GM19438 (cell line): ENCODE measurements around the gene P3H4.
"Not testable (repeated sequence)": the region's sequence is repeated elsewhere in the genome, so short reads cannot be mapped to it uniquely, and the experiment has no call there.

ENCODE experiments used
- ATAC-seq: cut with Tn5 transposase; IDR thresholded peaks from one replicate; pipeline ENCODE4 v1.9.1; 2021; ENCODE audit warnings: low read depth; ENCODE audit not compliant: unreplicated experiment

P3H4 gene

GRCh38 chr17:41811549-41812380 lies at the start of gene P3H4:
Gene P3H4, minus strand, starts transcription at chr17:41811949. Its CDS starts 34 bp downstream, at chr17:41811915.
- ATAC-seq = peak; percentile 70

GRCh38 chr17:41860254-41860931 lies 48.6 kb upstream of the P3H4 start:
- no peak for ATAC-seq

- not testable (repeated sequence) for ATAC-seq
Observed at GRCh38 chr17:41851382-41851781, 39.6 kb upstream of the P3H4 start.

GRCh38 chr17:41849251-41849990 lies 37.7 kb upstream of the P3H4 start:
- no peak for ATAC-seq

- ATAC-seq = no peak
Observed at GRCh38 chr17:41848788-41849187, 37.0 kb upstream of the P3H4 start.

GRCh38 chr17:41844971-41845370 lies 33.2 kb upstream of the P3H4 start:
- no peak for ATAC-seq

GRCh38 chr17:41840781-41841180 lies 29.0 kb upstream of the P3H4 start:
- not testable (repeated sequence) for ATAC-seq

GRCh38 chr17:41839448-41839847 lies 27.7 kb upstream of the P3H4 start:
- ATAC-seq = not testable (repeated sequence)

- ATAC-seq = no peak
Observed at GRCh38 chr17:41837761-41838538, 26.2 kb upstream of the P3H4 start, which contains the start of gene KLHL10. Gene KLHL10, plus strand, starts transcription at chr17:41837825. Its CDS starts 108 bp downstream, at chr17:41837933.

GRCh38 chr17:41836550-41837196 lies 24.9 kb upstream of the P3H4 start:
- ATAC-seq = no peak

GRCh38 chr17:41835800-41836549 lies 24.2 kb upstream of the P3H4 start, which contains the start of gene NT5C3B:
Gene NT5C3B, minus strand, starts transcription at chr17:41836232. Its CDS starts 39 bp downstream, at chr17:41836193.
- ATAC-seq = peak; percentile 68

GRCh38 chr17:41835214-41835799 lies 23.6 kb upstream of the P3H4 start:
- peak; percentile 28 for ATAC-seq

- not testable (repeated sequence) for ATAC-seq
Observed at GRCh38 chr17:41829961-41830360, 18.2 kb upstream of the P3H4 start.

GRCh38 chr17:41825175-41825845 lies 13.6 kb upstream of the P3H4 start:
- no peak for ATAC-seq

GRCh38 chr17:41824086-41824485 lies 12.3 kb upstream of the P3H4 start:
- ATAC-seq = no peak

- ATAC-seq = no peak
Observed at GRCh38 chr17:41823580-41823979, 11.8 kb upstream of the P3H4 start.

GRCh38 chr17:41823141-41823524 lies 11.4 kb upstream of the P3H4 start:
- no peak for ATAC-seq
